Hindlimb muscle (tissue), 1 donor: ENCODE data around the gene ITGB5. TPM values are rescaled to one million over a fixed set of nuclear protein-coding genes. Genes with fewer than 3 reads are reported as not detected.

Experiments used
- DNase-seq: peaks from one replicate; pipeline ENCODE4 v3.0.0-alpha.2; 2013
- polyA plus RNA-seq: library from polyadenylated mRNA; unstranded; fragments of 120-200 nt; gene quantifications from one replicate; pipeline ENCODE4 v1.2.1, GENCODE V29; 2013; ENCODE audit not compliant: insufficient read length

The ITGB5 gene
- polyA plus RNA-seq, 1 donor, result 29.7 TPM

DNA sequence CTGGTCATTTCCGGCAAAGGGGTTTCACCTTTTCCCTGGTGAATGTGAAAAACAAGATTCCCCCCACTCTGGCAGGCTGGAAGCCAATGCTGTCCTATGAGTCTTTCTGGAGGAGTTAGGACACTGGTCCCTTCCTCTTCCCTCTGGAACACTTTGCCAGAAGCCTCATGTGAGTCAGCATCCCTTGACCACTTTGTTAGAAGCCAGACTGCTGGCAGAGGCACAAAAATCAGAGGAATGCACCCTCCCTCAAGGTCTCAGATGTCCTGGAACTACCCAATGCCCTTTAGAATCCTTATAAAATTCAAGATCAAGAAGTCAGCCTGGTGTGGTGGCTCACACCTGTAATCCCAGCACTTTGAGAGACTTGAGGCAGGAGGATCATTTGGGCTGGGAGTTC, 26.6 kb downstream of the ITGB5 start:
- DNase-seq, result no peak

DNA sequence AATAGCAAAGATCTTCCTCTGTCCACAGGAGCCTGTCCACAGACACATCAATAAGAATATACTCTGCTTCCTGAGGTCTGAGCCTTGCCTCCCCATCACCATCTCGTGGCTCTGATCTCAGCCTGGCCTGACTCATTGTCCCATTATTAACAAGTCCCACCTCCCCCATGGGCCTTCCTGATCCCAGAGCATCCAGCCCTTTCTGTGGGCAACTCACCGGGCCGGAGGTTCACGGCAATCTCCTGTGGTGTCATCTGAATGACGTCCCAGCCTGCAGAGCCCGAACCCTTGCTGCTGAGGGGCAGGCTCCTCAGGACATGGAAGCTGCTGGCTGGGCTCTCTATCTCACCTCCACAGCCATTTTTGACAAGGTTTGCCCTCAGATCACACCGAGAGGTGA, 28.1 kb downstream of the ITGB5 start:
- no peak for DNase-seq

DNA sequence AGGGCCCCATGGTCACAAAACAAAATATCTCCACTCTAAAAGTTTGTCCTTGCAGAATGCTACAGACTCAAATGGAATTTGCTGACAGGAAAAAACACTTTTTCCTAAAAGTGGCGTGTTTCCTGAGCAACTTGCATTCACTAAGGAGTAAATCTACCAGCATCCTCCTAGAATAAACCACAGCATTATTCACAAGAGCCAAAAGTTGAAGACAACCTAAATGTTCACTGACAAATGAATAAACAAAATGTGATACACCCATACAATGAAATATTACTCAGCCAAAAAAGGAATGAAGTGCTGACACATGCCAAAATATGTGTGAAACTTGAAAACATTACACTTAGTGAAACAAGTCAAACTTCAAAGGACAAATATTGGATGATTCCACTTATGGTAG, 28.9 kb downstream of the ITGB5 start:
- no peak for DNase-seq

DNA sequence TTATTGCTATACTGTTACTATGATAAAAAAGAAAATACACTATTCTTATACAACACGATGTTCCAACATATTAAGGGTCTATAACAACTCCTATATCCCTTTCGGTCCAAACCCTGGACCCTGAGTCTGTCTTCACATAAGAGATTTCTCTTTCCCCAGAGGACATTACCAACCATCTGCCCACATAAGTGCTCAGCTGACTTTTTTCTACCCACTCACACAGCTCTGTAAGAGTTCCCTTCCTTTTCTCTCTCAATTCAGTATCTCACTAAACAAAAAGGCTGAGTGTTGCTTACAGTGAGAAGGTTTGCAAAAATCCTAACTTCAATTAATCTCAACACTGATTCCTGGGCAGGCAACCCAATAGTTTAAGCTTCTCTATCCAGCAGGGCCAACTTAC, 30.5 kb downstream of the ITGB5 start:
- DNase-seq, result no peak

DNA sequence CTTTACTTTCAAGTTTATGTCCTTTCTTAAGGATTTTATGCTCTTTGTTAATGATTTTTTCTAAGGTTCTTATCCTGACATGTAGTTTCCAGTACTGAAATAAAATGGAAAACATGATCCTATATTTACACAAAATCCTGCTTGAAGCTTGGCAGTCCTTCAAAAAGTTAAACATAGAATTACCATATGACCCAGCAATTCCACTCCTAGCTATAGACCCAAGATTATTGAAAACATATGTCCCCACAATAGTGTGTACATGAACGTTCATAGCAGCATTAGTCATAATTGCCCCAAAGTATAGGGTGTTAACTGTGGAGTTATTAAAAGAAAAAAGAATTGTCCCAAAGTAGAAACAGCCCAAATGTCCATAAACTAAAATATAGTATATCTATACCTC, 33.2 kb downstream of the ITGB5 start:
- no peak for DNase-seq

DNA sequence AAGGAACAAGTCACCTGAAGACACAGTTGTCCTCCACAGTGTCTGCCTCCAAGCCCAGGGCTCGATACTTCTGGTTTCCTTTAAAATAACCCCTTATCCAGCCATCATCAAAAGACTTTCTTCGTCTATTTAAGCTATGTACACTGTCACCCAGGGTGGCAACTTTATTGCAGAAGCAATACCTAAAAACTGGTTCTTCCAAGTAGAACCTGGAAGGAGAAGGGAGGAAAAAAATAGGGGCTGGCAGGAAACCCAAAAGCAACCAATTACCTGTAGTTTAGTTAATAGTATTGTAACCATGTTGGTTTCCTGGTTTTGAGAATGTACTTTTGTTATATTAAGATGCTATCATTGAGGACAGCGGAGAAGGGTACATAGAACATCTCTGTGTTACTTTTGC, 33.7 kb downstream of the ITGB5 start:
- DNase-seq, result no peak

DNA sequence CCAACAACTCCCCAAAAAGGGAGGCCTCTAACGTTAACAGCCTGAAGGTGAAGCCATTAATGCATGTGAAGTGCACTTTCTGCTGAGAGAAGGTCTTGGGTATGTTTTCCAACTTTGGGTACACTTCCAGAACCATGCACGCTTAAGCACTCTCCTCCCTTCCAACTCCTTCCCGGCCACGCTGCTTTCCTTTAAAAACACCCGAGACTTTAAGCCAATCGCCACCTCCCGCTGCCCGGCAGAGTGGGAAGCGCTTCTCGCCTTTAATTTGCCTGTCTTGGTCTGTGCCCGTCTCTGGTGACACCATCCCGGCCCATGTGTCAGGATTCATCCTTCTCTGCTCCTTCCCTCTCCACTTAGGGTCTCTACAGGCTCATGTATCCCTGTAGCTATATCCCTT, 35.3 kb downstream of the ITGB5 start:
- DNase-seq, result no peak

DNA sequence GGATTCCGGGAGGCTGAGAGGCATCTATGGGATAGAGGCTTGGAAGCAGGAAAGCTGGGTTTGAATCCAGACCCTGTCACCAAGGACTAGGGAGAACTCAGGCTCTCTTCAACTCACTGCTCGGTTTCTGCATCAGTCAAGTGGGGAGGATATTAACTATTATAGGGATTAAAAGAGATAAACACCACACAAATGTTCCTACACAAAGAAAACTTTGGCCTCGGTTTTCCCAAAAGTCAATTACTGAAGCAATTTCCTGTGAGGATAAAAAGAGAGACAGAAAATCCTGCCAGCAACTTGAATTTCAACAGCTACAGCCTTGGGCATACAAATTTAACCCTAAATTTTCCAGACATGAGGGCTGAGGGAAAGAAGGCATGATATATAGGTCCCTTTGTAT, 36.0 kb downstream of the ITGB5 start:
- DNase-seq, result no peak

DNA sequence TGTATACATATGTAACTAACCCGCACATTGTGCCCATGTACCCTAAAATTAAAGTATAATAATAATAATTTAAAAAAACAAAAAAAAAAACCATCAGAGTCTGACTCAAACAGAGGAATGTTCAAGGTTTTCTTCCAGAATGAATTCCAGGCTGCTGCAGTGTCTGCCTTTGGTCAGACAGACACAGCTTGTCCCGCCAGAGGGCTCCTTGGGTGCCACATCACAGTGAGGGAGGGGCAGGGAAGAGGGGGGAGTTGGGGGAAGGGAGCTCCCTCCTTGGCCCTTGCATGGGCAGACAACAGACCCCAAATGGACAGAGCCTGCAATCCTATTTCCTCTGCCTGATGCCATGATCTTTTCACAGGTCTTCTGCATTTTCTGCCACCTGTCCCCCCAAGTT, 36.5 kb downstream of the ITGB5 start:
- DNase-seq, result no peak

DNA sequence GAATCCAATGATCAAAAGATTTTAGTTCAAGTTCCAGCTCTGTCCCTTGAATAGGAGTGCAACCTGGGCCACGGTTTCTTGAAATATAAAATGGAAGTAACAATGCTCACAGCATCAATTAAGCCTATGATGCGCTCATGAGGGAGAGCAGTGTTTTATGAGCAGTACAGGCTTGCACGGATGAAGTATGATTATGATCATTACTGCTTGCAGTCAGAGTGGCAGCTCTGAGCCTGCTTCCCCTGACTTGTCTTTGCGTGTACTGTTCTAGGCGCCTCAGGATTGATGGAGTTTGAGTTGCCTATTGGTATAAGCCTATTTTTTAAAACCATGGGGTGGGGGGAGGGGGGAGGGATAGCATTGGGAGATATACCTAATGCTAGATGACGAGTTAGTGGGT, 37.0 kb downstream of the ITGB5 start:
- no peak for DNase-seq

DNA sequence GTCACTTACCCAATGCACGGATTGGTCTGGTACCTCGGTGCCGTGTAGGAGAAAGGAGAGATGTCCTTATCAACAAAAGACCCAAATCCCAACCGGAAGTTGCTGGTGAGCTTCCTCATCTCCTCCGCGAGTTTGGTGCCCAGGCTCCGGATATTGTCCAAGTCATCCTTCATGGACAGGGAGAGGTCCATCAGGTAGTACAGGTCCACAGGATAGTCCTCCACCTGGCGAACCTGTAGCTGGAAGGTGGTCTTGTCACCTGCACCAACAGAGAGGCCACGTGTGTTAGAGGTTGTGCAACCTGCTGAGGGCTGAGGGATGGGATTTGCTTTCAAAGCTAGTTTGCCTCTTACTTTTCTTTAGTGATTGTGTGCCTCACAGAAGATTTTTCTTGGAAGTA, 38.9 kb downstream of the ITGB5 start:
- DNase-seq, result no peak

DNA sequence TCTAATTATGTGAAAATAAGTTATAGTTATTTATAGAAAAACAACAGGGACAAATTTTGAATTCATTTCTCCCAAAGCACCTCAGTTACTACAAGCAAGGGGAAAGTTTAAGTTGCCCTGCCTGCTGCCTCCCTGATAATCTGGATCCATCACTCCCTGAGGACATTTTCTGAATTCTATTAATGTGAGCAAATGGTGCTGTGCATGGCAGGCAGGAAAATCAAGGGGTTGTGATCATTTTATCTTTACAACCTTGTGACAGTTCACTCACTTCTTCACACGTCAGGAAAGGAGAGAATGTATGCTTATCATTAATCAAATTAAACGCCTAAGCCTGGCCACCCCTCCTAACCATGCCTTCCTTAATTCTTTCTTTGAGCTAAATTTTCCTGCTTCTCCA, 39.3 kb downstream of the ITGB5 start:
- no peak for DNase-seq

DNA sequence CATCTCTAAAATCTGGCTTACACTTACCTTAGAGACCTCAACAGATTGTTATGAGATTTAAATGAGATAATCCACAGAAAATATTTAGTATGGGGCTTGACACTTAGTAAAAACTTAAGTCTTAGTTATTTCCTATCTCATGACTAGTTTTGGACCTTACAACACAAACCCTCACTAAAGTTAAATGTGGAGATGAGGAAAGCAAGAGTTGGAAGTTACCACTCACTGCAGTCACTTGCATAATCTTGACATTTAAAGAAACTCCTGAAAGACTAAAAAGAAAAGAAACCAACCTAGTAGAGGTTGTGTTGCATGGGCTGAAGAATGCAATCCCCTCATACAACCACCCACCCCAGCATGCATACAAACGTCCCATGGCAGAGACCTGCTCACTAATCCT, 40.1 kb downstream of the ITGB5 start:
- no peak for DNase-seq

DNA sequence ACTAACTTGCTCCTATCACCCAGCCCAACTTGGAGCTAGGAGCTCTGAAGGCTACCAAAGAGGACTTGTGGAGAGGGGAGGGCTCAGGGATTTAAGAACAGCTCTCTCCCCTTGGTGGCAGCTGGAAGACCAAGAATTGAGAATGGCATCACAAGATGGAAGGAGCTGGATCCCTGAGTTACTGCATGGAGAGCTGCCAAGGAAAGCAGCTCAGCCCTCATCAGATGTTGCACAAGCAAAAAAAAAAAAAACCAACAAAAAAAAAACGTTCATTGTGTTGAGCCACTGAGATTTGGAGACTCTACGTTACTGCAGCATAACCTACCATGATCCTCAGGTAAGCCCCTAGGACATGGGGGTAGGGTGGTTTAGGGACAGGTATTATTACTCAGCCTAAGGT, 41.0 kb downstream of the ITGB5 start:
- DNase-seq, result no peak

DNA sequence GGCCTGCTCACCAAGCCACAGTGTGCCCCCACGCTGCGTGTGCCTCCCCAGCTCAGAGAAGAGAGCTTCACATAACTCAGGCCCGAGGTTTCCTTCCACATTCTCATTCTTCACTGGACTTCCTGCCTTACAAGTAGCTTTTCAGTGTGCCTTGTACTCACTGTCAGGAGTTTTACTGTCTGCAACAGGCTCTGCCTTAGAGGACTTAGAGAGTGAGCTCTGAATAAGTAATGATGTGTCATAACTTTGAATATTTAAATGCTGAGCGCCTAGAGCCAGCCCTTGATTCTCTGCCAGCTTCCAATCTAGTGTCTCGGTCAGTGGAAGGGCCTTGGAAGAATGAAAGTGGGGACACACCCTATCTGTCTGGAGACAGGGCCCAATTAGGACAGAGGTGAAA, 41.8 kb downstream of the ITGB5 start:
- DNase-seq, result peak; percentile 36

DNA sequence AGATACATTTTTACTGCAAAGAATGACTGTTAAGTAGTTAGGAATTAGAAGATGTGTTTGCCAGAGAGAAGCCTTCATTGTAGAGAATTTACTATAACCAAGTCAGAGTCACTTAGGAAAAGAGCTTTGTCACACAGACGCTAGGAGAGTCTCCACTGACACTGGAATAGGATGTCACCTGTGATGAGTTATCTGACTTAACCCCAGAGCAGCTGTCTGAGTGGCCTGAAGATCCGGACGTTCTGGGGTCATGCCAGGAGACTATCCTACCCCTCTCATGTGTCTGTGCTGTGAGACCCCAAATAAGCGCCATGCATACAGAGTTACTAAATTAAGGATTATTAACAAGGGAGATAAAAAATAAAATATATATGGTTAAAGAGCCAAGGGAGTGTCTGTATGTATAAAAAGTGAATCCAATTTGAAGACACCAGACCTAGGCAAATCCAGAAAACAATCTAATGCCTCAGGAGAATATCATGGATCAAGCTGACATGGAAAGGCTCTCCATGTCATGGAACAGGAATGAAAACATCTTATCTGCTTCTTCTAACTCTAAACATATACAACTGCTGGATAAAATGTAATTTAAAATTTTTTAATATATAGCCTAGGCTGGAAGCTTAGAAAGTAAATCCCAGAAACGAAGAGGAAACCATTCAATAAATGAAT, 43.5 kb downstream of the ITGB5 start:
- DNase-seq, result no peak

DNA sequence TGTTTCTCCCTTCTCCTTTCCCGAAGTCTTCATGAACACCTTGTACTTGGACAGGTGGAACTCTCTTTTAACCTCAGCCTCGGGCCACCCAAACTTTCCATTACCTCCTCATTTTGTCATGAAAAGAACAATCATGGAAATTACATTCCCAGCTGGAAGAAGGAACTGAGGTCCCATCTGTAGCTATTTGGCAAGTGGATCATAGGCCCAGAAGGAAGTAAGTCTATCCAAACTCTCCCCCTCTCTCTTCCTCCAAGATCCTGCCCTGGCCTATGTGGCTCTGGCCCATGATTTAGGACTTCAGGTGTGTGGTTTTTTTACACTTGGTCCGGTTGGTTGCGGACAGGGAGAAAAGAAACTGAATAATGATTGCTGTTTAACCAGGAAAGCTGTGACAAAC, 44.1 kb downstream of the ITGB5 start:
- DNase-seq, result no peak

DNA sequence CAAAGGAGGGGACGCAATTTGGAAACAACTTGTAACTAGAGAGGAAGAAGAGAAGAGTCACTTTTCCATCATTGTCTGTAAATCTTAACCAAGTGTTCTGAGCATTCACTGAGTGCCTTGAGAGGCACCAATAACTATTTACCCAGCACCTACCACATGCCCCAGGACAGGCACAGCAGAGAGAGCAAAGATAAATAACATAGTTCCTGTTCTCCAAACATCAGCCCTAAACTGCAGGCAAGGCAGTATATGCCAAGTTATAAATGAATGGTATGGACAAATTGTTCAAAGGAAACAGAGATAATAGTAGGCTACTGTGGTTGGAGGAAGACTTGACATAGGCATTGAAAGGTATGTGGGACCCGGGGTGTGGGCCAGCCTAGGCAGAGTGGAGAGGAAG, 45.6 kb downstream of the ITGB5 start:
- DNase-seq, result no peak

DNA sequence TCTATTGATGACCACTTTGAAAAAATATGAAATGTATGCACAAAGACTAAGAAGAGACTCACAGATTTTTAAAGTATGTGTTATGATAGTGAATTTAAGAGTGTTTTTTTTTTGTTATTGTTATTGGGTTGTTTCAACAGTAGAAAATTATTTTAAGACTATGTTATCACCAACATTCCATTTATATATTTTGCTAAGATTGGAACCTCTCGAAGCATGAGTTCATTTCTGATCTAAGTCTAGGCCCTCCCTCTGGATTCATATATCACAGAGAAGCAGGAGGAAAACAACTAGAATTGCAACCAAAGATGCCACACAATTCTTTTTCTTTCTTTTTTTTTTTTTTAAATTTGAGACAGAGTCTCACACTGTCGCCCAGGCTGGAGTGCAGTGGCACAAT, 46.8 kb downstream of the ITGB5 start:
- no peak for DNase-seq

DNA sequence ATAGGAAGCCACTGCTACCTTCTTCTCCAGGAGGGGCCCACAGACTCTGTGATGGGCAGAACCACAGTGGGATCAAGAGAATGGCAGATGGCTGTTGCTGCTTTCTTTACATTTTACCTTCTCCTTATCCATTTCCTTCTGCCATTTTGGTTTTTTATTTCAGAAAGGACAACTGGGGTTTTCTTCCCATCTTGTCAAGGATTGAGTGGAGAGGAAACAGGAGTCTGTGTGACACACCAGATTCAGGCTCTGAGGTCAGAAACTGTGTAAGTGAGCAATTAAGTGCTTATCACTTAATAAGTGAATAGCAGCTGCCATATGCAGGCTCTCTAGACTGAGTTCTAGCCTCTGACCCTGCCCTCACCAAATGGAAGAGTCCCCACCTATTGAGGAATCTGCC, 47.3 kb downstream of the ITGB5 start:
- no peak for DNase-seq

DNA sequence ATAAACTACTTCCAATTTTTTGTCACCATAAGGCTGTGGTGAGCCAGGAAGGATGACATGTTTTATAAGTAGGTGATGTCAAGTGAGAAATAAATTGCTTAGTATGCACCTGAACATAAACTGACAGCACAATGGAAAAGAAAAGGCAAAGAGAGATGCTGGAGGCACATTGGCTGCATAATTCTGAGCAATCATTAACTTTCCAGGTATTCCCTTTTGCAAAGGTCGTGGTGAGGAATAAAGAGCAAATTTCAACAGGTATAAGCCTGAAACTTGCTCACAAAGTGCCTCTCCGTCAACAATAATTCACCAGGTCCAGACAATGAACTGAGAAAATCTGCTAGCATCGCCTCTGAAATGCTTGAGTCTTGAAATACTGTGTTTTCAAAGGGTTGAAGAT, 48.2 kb downstream of the ITGB5 start:
- no peak for DNase-seq

DNA sequence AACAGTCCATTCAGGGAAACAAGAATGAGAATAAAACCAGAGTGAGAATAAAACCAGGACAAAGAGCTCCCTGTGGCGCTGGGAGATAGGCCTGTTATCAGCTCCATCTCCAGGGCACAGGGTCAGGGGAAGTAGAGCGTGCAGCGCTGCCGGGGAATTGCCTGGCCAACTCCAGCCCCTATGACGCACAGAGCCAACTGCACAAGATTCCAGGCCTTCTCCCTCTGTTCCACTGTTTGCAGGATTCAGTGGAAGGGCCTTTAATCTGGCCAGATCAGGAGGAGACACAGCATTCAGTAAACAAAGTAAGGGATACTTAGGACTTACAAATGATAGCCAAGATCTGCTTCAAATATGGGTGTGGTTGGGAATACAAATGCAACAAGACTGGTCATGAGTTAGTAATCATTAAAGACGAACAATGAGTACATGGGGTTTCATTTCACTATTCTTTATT, 49.4 kb downstream of the ITGB5 start:
- DNase-seq, result peak; percentile 46

DNA sequence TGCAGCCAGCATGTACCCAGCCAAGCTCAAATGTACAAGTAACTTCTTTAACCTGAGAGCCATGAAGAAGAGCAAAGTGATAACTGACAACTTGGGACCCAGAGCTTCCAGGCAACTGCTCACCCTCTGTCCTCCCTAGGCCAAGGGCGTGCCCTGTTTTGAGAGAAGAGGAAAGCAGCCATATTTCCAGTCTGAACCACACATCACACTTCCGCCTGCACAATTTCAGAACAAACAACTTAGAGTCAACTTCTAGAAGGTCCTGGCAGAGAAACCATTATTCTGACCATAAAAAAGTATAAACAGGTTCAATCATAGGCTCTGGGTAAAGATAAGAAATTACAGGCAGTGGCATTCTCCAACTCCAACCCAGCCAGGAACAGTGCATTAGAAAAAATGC, 50.1 kb downstream of the ITGB5 start:
- DNase-seq, result no peak

DNA sequence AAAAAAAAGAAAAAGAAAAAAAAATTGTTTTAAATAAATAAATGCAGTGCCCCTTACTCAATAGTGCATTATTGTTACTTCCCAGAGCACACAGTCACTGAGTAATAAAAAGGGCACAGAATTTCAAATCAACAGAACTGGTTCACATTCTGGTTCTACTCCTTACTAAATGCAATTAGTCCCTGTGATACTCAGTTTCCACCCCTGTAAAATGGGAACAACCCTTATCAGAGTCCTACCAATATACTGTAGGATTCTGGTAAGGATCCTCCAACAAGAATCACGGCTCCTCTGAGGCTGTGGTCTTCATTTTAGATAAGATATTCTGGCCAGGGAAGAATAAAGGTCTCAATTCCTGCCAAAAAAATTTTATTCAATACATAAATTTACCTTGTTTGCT, 50.7 kb downstream of the ITGB5 start:
- no peak for DNase-seq
